A673 (cell line): Measurements from ENCODE around the gene KCNQ1. TPM values are rescaled to one million over a fixed set of nuclear protein-coding genes. Genes with fewer than 3 reads are reported as not detected.

ENCODE experiments used
- BruUV-seq: library from RNA; stranded (reverse); fragments of 400-500 nt; replicated peaks from 2 replicates; lab custom pipeline; 2021; lab: Mats Ljungman, UMichigan
- CTCF ChIA-PET: fragments of 300-600 bp; sonication (Branson Sonifier 250); formaldehyde crosslinking; loops from one replicate; lab custom pipeline; 2022; ENCODE audit warnings: antibody characterized with exemption; lab: Charles Lee
- POLR2A ChIA-PET: fragments of 300-600 bp; sonication (Branson Sonifier 250); formaldehyde crosslinking; loops from one replicate; lab custom pipeline; 2022; ENCODE audit warnings: antibody characterized with exemption; ENCODE audit not compliant: low non-redundant PET; lab: Charles Lee
- DNase-seq: peaks from one replicate; pipeline ENCODE4 v3.0.0-alpha.2; 2015; ENCODE audit warnings: low spot score
- H3K27ac ChIP-seq: fragments of 200-600 bp; sonication (generic); 2 replicates; pipeline ENCODE4 v1.5.1; 2016; ENCODE audit warnings: mixed run types, low read depth, mild to moderate bottlenecking, mixed read lengths, antibody characterized with exemption, low read length; ENCODE audit not compliant: poor library complexity, severe bottlenecking
- H3K27me3 ChIP-seq: fragments of 200-600 bp; sonication (generic); replicated peaks from 2 replicates; pipeline ENCODE4 v1.6.1; 2017; ENCODE audit warnings: mixed run types, low read depth, mild to moderate bottlenecking, mixed read lengths, antibody characterized with exemption, low read length; ENCODE audit not compliant: insufficient read depth, poor library complexity
- H3K36me3 ChIP-seq: fragments of 200-600 bp; sonication (generic); 2 replicates; pipeline ENCODE4 v1.6.1; 2016; ENCODE audit warnings: mixed run types, mild to moderate bottlenecking, mixed read lengths, antibody characterized with exemption, low read length; ENCODE audit not compliant: insufficient read depth, poor library complexity, severe bottlenecking
- H3K4me1 ChIP-seq: fragments of 200-600 bp; sonication (generic); 2 replicates; pipeline ENCODE4 v1.6.1; 2017; ENCODE audit warnings: mixed run types, mild to moderate bottlenecking, mixed read lengths, antibody characterized with exemption, low read length; ENCODE audit not compliant: insufficient read depth, poor library complexity, severe bottlenecking
- H3K4me3 ChIP-seq: fragments of 200-600 bp; sonication (generic); 2 replicates; pipeline ENCODE4 v1.5.1; 2016; ENCODE audit warnings: low read depth, mixed run types, mild to moderate bottlenecking, mixed read lengths, low read length; ENCODE audit not compliant: poor library complexity, severe bottlenecking
- H3K9me3 ChIP-seq: fragments of 200-600 bp; sonication (generic); 2 replicates; pipeline ENCODE4 v1.6.1; 2016; ENCODE audit warnings: mixed run types, low read depth, mild to moderate bottlenecking, mixed read lengths, antibody characterized with exemption, low read length; ENCODE audit not compliant: poor library complexity, severe bottlenecking
- CTCF ChIP-seq: fragments of 300-800, 200-600 bp; sonication (generic); conservative IDR thresholded peaks from 2 replicates; pipeline ENCODE4 v1.5.1; 2017; ENCODE audit warnings: low read depth, mild to moderate bottlenecking, antibody characterized with exemption, low read length, moderate library complexity, mixed read lengths
- EZH2 ChIP-seq: fragments of 200-600 bp; sonication (generic); IDR thresholded peaks from 2 replicates; pipeline ENCODE4 v1.6.1; 2017; ENCODE audit warnings: borderline replicate concordance, low read depth, mild to moderate bottlenecking, mixed read lengths, antibody characterized with exemption, low read length; ENCODE audit not compliant: poor library complexity, severe bottlenecking
- intact Hi-C: fragments of 100-400 bp; cut with micrococcal nuclease; formaldehyde crosslinking; loops from one replicate; pipeline ENCODE4 v1.10.0; 2022; ENCODE audit not compliant: unreplicated experiment
- total RNA-seq: library from RNA; stranded (reverse); gene quantifications from 2 replicates; pipeline ENCODE4 v1.2.3, GENCODE V29; 2021

The KCNQ1 gene
- total RNA-seq, 1 experiment from 2014 or later: not detected

GRCh38 chr11:2885678-2886081 is 440.9 kb downstream of the KCNQ1 start, which contains the start of gene CDKN1C:
TSS of gene CDKN1C (minus strand) at chr11:2885775. CDS start at chr11:2885456, 319 bp downstream.
- intact Hi-C loops: loop anchor here (5.0 kb wide), 1 partner anchor 183 kb away; no protein-coding TSS in a partner anchor
- H3K36me3 ChIP-seq: no peaks in the 10 kb centered on the region
- BruUV-seq: no TSS peak
- ChIA-PET POLR2A (no interaction called here), CTCF (interaction anchor here (1.7 kb wide), 1 partner anchor 353 kb away, joined by 6 read pairs; no protein-coding TSS in a partner anchor)
- peaks cover 3% of the 10 kb centered on the region for H3K4me1 ChIP-seq
- peak; percentile 86 for DNase-seq
- H3K9me3 ChIP-seq: no peaks in the 10 kb centered on the region
- peak within 1 kb of the TSS; percentile 44 for H3K4me3 ChIP-seq
- H3K27ac ChIP-seq: no peak within 1 kb of the TSS
- no peak for TF ChIP-seq CTCF
- no peak for TF ChIP-seq EZH2
- H3K27me3 ChIP-seq: peaks cover 12% of the 10 kb centered on the region

GRCh38 chr11:2886191-2886894 is 441.5 kb downstream of the KCNQ1 start:
- TF ChIP-seq EZH2: no peak
- no peak for TF ChIP-seq CTCF
- H3K9me3 ChIP-seq: no peaks in the 10 kb centered on the region
- CTCF ChIA-PET: no interaction called here
- DNase-seq: no peak
- POLR2A ChIA-PET: no interaction called here
- no peak overlapping the region for H3K4me3 ChIP-seq
- intact Hi-C loops: loop anchor here (5.0 kb wide), 1 partner anchor 184 kb away; no protein-coding TSS in a partner anchor
- H3K27ac ChIP-seq: no peak overlapping the region
- BruUV-seq: no TSS peak
- H3K36me3 ChIP-seq: no peaks in the 10 kb centered on the region
- peaks cover 10% of the 10 kb centered on the region for H3K4me1 ChIP-seq
- peaks cover 12% of the 10 kb centered on the region for H3K27me3 ChIP-seq

GRCh38 chr11:2886936-2887335 is 442.1 kb downstream of the KCNQ1 start:
- H3K27me3 ChIP-seq: peaks cover 12% of the 10 kb centered on the region
- no peaks in the 10 kb centered on the region for H3K9me3 ChIP-seq
- TF ChIP-seq EZH2 (no peak), CTCF (no peak)
- no peak overlapping the region for H3K27ac ChIP-seq
- ChIA-PET CTCF (no interaction called here), POLR2A (no interaction called here)
- H3K36me3 ChIP-seq: no peaks in the 10 kb centered on the region
- no TSS peak for BruUV-seq
- H3K4me3 ChIP-seq: no peak overlapping the region
- DNase-seq: no peak
- peaks cover 16% of the 10 kb centered on the region for H3K4me1 ChIP-seq
- intact Hi-C loops: loop anchor here (5.0 kb wide), 1 partner anchor 185 kb away; no protein-coding TSS in a partner anchor
